A549 (cell line): ENCODE results near the gene UBE2A. TPM values are rescaled to one million over a fixed set of nuclear protein-coding genes. Genes with fewer than 3 reads are reported as not detected.

Source experiments
- ATAC-seq, 2 experiments: fragments of 200-7000 bp in 1 of 2; fragments of >200 bp in 1 of 2; cut with Nextera tagmentation in 1 of 2; cut with Tn5 transposase in 1 of 2; 3 replicates each; pipeline versions ENCODE4 v1.8.0 to v1.9.1; 2018 to 2020; ENCODE audit warnings: mild to moderate bottlenecking in 1 of 2, moderate library complexity in 1 of 2
- CTCF ChIA-PET: fragments of 300-600 bp; sonication (Branson Sonifier 250); formaldehyde crosslinking; extraction: SDS; loops from one replicate; lab custom pipeline; 2021; ENCODE audit warnings: antibody characterized with exemption, inconsistent platforms; lab: Yijun Ruan, JAX
- POLR2A ChIA-PET: fragments of 350-600 bp; formaldehyde crosslinking; extraction: SDS; loops from one replicate; lab custom pipeline; 2021; ENCODE audit warnings: antibody characterized with exemption, inconsistent platforms; lab: Yijun Ruan, JAX
- DNase-seq, 2 experiments: peaks; one replicate each; pipeline versions ENCODE4 v3.0.0 to v3.0.0-alpha.2; 2011 to 2016; ENCODE audit warnings: low read depth in 1 of 2, low spot score in 1 of 2
- FAIRE-seq: peaks from 2 replicates; lab custom pipeline; 2011; peaks lifted over from hg19 to GRCh38; lab: Jason Lieb, UNC
- H3K27ac ChIP-seq, 2 experiments: fragments of >200 bp; sonication (Bioruptor Twin); formaldehyde crosslinking; 3 replicates each; pipeline ENCODE4 v1.5.1; 2016 to 2017
- H3K4me1 ChIP-seq: fragments of >200 bp; sonication (Bioruptor Twin); formaldehyde crosslinking; 3 replicates; pipeline ENCODE4 v1.6.1; 2016
- H3K4me2 ChIP-seq: fragments of >200 bp; sonication (Bioruptor Twin); formaldehyde crosslinking; 3 replicates; pipeline ENCODE4 v1.6.1; 2016
- H3K4me3 ChIP-seq: fragments of >200 bp; sonication (Bioruptor Twin); formaldehyde crosslinking; 3 replicates; pipeline ENCODE4 v1.5.1; 2016
- H3K9me3 ChIP-seq: fragments of >200 bp; sonication (Bioruptor Twin); formaldehyde crosslinking; 3 replicates; pipeline ENCODE4 v1.6.1; 2016
- E2F6 ChIP-seq: IDR thresholded peaks from 2 replicates; pipeline ENCODE4 v1.6.1; 2012; ENCODE audit warnings: low read depth, borderline replicate concordance
- EHMT2 ChIP-seq: fragments of 200-600 bp; sonication (generic); IDR thresholded peaks from 2 replicates; pipeline ENCODE4 v1.6.1; 2016; ENCODE audit warnings: antibody characterized with exemption, low read depth, mild to moderate bottlenecking, moderate library complexity
- GATA3 ChIP-seq: IDR thresholded peaks from 2 replicates; pipeline ENCODE4 v1.6.1; 2012; ENCODE audit warnings: borderline replicate concordance
- HOXB5 ChIP-seq: fragments of 250-450 bp; sonication (Bioruptor Pico); IDR thresholded peaks from 2 replicates; pipeline ENCODE4 v1.5.0; 2020; ENCODE audit warnings: mild to moderate bottlenecking, moderate library complexity
- MAFK ChIP-seq: fragments of 450-650 bp; IDR thresholded peaks from 2 replicates; pipeline ENCODE4 v1.6.1; 2014; ENCODE audit not compliant: partially characterized antibody
- MYC ChIP-seq: IDR thresholded peaks from 2 replicates; pipeline ENCODE4 v1.6.1; 2012; ENCODE audit warnings: mild to moderate bottlenecking, inconsistent platforms, low read length, improper control_type of control experiment, borderline replicate concordance
- POLR2AphosphoS2 ChIP-seq: conservative IDR thresholded peaks from 2 replicates; pipeline ENCODE4 v1.6.1; 2012; ENCODE audit warnings: low read length, improper control_type of control experiment, inconsistent platforms
- RAD21 ChIP-seq, 2 experiments: fragments of >200 bp in 1 of 2; sonication (Bioruptor Twin) in 1 of 2; formaldehyde crosslinking in 1 of 2; IDR thresholded peaks in 1 of 2; conservative IDR thresholded peaks in 1 of 2; 2 replicates in 1 of 2; 3 replicates in 1 of 2; pipeline ENCODE4 v1.6.1; 2012 to 2018; ENCODE audit warnings: inconsistent platforms in 1 of 2
- RFX5 ChIP-seq: fragments of 450-650 bp; IDR thresholded peaks from 2 replicates; pipeline ENCODE4 v1.7.1; 2014; ENCODE audit warnings: antibody characterized with exemption, mild to moderate bottlenecking, moderate library complexity
- SMC3 ChIP-seq: fragments of >200 bp; sonication (Bioruptor Twin); formaldehyde crosslinking; IDR thresholded peaks from 3 replicates; pipeline ENCODE4 v1.6.1; 2018; ENCODE audit warnings: inconsistent platforms
- SREBF2 ChIP-seq: fragments of 450-650 bp; IDR thresholded peaks from 2 replicates; pipeline ENCODE4 v1.6.1; 2014; ENCODE audit warnings: mild to moderate bottlenecking, moderate library complexity
- TP53 ChIP-seq: fragments of 250-450 bp; sonication (Bioruptor Pico); IDR thresholded peaks from 2 replicates; pipeline ENCODE4 v1.5.0; 2021; ENCODE audit warnings: mild to moderate bottlenecking, moderate library complexity
- ZFP36 ChIP-seq: fragments of 450-650 bp; IDR thresholded peaks from 2 replicates; pipeline ENCODE4 v1.6.1; 2014; ENCODE audit warnings: borderline replicate concordance; ENCODE audit not compliant: partially characterized antibody
- ZNF302 ChIP-seq: fragments of 250-450 bp; sonication (Bioruptor Pico); IDR thresholded peaks from 2 replicates; pipeline ENCODE4 v1.9.0; 2021; ENCODE audit warnings: inconsistent platforms, mild to moderate bottlenecking, moderate library complexity
- ZSCAN20 ChIP-seq: fragments of 250-450 bp; sonication (Bioruptor Pico); IDR thresholded peaks from 2 replicates; pipeline ENCODE4 v1.8.0; 2022; ENCODE audit warnings: mild to moderate bottlenecking, moderate library complexity
- WGBS: methylation state at CpG from one replicate; pipeline ENCODE4 v1.1.6; 2017; ENCODE audit errors: missing lambda C conversion rate; 5-methylcytosine and 5-hydroxymethylcytosine counted together
- polyA plus RNA-seq, 4 experiments: library from polyadenylated mRNA; depleted of rRNA in 3 of 4; stranded (reverse); fragments of >200 nt; fragmentation: RNase III in 1 of 4; extraction: RNeasy Plus Mini Kit Qiagen cat#74134 plus additional on column Dnase treatment in 1 of 4; gene quantifications; 2 replicates in 3 of 4; 3 replicates in 1 of 4; pipeline ENCODE4 v1.2.3, GENCODE V29; 2011 to 2017
- TF ChIP-seq, protein P1 (sequence below): fragments of 450-650 bp; IDR thresholded peaks from 2 replicates; pipeline ENCODE4 v1.6.1; 2014; ENCODE audit warnings: antibody characterized with exemption

UBE2A gene
- polyA plus RNA-seq, 2 of the 4 experiments (the other 2 are of a cell fraction) = 109 to 131 TPM

- H3K9me3 ChIP-seq = no peaks in the 10 kb centered on the region
- FAIRE-seq (no peak), ATAC-seq (no peak), DNase-seq (no peak)
- ChIA-PET POLR2A (no interaction called here), CTCF (interaction anchor here (1.0 kb wide), 2 partner anchors 15 to 109 kb away, joined by 3 to 4 read pairs; no protein-coding TSS in a partner anchor)
- H3K4me3 ChIP-seq = no peak overlapping the region
- H3K4me2 ChIP-seq = no peak overlapping the region
- no peak for TF ChIP-seq TP53
- no peaks in the 10 kb centered on the region for H3K4me1 ChIP-seq
- no peak overlapping the region for H3K27ac ChIP-seq
- 80% methylated on average over 10 of the region's 10 CpGs for WGBS
These were observed 50.7 kb downstream of the UBE2A start for GRCh38 chrX:119624951-119625668.

GRCh38 chrX:119625843-119626242 is 51.5 kb downstream of the UBE2A start:
- no peak for DNase-seq
- 100% methylated on average over 2 of the region's 2 CpGs for WGBS
- H3K9me3 ChIP-seq = no peaks in the 10 kb centered on the region
- no peak overlapping the region for H3K27ac ChIP-seq
- no peak for ATAC-seq
- ChIA-PET POLR2A (interaction anchor here (0.5 kb wide), 1 partner anchor 20 kb away, joined by 3 read pairs; no protein-coding TSS in a partner anchor), CTCF (no interaction called here)
- no peak overlapping the region for H3K4me3 ChIP-seq
- no peak for TF ChIP-seq HOXB5 (CRISPR knock-in tag)
- TF ChIP-seq POLR2AphosphoS2 = no peak
- no peak for TF ChIP-seq ZNF302 (CRISPR knock-in tag)
- TF ChIP-seq ZSCAN20 = no peak
- TF ChIP-seq SMC3 = no peak
- TF ChIP-seq MYC = no peak
- TF ChIP-seq ZFP36 = no peak
- TF ChIP-seq E2F6 = no peak
- no peak for TF ChIP-seq SREBF2
- TF ChIP-seq RFX5 = no peak
- no peak for TF ChIP-seq GATA3
- no peak for TF ChIP-seq EHMT2
- no peak for TF ChIP-seq MAFK
- no peak for TF ChIP-seq RAD21 (conservative IDR thresholded peaks at IDR 0.05 in 1 of 2, IDR thresholded peaks at IDR 0.05 in 1 of 2)
- TF ChIP-seq, protein P1, sequence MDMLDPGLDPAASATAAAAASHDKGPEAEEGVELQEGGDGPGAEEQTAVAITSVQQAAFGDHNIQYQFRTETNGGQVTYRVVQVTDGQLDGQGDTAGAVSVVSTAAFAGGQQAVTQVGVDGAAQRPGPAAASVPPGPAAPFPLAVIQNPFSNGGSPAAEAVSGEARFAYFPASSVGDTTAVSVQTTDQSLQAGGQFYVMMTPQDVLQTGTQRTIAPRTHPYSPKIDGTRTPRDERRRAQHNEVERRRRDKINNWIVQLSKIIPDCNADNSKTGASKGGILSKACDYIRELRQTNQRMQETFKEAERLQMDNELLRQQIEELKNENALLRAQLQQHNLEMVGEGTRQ = no peak
- no peak overlapping the region for H3K4me2 ChIP-seq
- no peak for FAIRE-seq
- H3K4me1 ChIP-seq = no peaks in the 10 kb centered on the region

Other genes with a start within 250 kb of the UBE2A start
- gene SLC25A43, start 175.2 kb upstream of the UBE2A start, polyA plus RNA-seq (2011; rRNA removed) = 31.2 and 41.9 TPM in 2 replicates
- gene SLC25A43, start 175.2 kb upstream of the UBE2A start, polyA plus RNA-seq (2017; fragmentation: RNase III; extraction: RNeasy Plus Mini Kit Qiagen cat#74134 plus additional on column Dnase treatment) = 25.0 to 27.4 TPM (median 26.5 TPM) in 3 replicates
- 739 and 750 TPM in 2 replicates for gene SLC25A5, start 106.1 kb upstream of the UBE2A start, polyA plus RNA-seq (2011; rRNA removed)
- 604 to 638 TPM (median 625 TPM) in 3 replicates for gene SLC25A5, start 106.1 kb upstream of the UBE2A start, polyA plus RNA-seq (2017; fragmentation: RNase III; extraction: RNeasy Plus Mini Kit Qiagen cat#74134 plus additional on column Dnase treatment)
- gene STEEP1, start 9.2 kb upstream of the UBE2A start, polyA plus RNA-seq (2011; rRNA removed) = 35.9 and 40.7 TPM in 2 replicates
- gene STEEP1, start 9.2 kb upstream of the UBE2A start, polyA plus RNA-seq (2017; fragmentation: RNase III; extraction: RNeasy Plus Mini Kit Qiagen cat#74134 plus additional on column Dnase treatment) = 36.6 to 37.8 TPM (median 37.3 TPM) in 3 replicates
- 14.2 and 16.2 TPM in 2 replicates for gene NKRF, start 31.9 kb downstream of the UBE2A start, polyA plus RNA-seq (2011; rRNA removed)
- gene NKRF, start 31.9 kb downstream of the UBE2A start, polyA plus RNA-seq (2017; fragmentation: RNase III; extraction: RNeasy Plus Mini Kit Qiagen cat#74134 plus additional on column Dnase treatment) = 13.8 to 14.7 TPM (median 14.3 TPM) in 3 replicates
- 15.2 and 16.3 TPM in 2 replicates for gene SEPTIN6, start 118.6 kb downstream of the UBE2A start, polyA plus RNA-seq (2011; rRNA removed)
- 10.7 to 14.1 TPM (median 12.9 TPM) in 3 replicates for gene SEPTIN6, start 118.6 kb downstream of the UBE2A start, polyA plus RNA-seq (2017; fragmentation: RNase III; extraction: RNeasy Plus Mini Kit Qiagen cat#74134 plus additional on column Dnase treatment)
- 0.05 and 0.08 TPM in 2 replicates for gene SOWAHD, start 184.0 kb downstream of the UBE2A start, polyA plus RNA-seq (2011; rRNA removed)
- 0.09 to 0.22 TPM (median 0.09 TPM) in 3 replicates for gene SOWAHD, start 184.0 kb downstream of the UBE2A start, polyA plus RNA-seq (2017; fragmentation: RNase III; extraction: RNeasy Plus Mini Kit Qiagen cat#74134 plus additional on column Dnase treatment)
- gene RPL39, start 217.1 kb downstream of the UBE2A start, polyA plus RNA-seq (2011; rRNA removed) = 3,499 and 3,669 TPM in 2 replicates
- gene RPL39, start 217.1 kb downstream of the UBE2A start, polyA plus RNA-seq (2017; fragmentation: RNase III; extraction: RNeasy Plus Mini Kit Qiagen cat#74134 plus additional on column Dnase treatment) = 4,937 to 5,260 TPM (median 4,942 TPM) in 3 replicates